A673 (cell line): Measurements from ENCODE around the gene ADAM12.

Experiments used
- CTCF ChIP-seq: fragments of 300-800, 200-600 bp; sonication (generic); conservative IDR thresholded peaks from 2 replicates; pipeline ENCODE4 v1.5.1; 2017; ENCODE audit warnings: low read depth, mild to moderate bottlenecking, antibody characterized with exemption, low read length, moderate library complexity, mixed read lengths
- EZH2 ChIP-seq: fragments of 200-600 bp; sonication (generic); IDR thresholded peaks from 2 replicates; pipeline ENCODE4 v1.6.1; 2017; ENCODE audit warnings: borderline replicate concordance, low read depth, mild to moderate bottlenecking, mixed read lengths, antibody characterized with exemption, low read length; ENCODE audit not compliant: poor library complexity, severe bottlenecking

DNA sequence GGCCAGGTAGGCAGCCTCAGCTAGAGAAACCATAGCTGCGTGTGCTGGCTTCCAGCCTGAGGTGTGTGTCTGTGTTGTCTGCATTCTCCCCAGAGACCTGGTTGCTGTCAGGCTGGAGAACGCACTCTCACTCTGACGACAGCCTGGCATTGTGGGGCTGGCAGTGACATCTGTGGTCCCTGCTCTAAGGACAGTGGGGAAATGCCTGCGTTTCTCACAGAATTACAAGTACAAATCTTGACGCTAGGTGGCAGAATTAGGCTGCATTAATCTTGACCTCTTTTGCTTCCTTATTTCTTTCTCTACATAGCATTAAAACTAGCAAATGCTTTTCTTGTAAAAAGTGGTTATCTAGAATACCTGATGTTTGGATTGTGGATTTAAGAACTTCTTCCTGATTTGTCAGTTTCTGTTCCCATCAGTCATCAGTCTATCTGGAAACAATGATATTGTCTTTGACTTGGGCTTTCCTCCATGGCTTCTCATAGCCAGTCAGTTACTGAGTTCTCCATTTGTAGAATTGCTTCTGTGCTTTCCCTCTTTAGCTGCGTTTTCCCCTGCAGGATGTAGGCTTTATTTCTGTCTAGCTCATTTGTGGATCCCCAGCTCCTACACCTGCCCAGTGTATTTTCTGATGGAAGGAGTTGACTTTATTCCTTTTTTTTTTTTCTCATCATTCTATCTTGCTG, 405.9 kb downstream of the ADAM12 start:
- TF ChIP-seq CTCF (peak; percentile 69), EZH2 (no peak)
